Measurements from ENCODE around the gene ATOX1. TPM values are rescaled to one million over a fixed set of nuclear protein-coding genes. Genes with fewer than 3 reads are reported as not detected.

ATOX1 gene
- total RNA-seq, 1 experiment from 2014 or later: 65.6 TPM

- H3K27me3 ChIP-seq (replicated peaks; ENCODE audit: insufficient read depth, low read depth, low read length, poor library complexity): no peaks in the 10 kb centered on the region
- no TSS peak for BruUV-seq (replicated peaks)
- DNase-seq (ENCODE audit: low spot score): peak; percentile 53
- CTCF ChIA-PET: no interaction called here
- TF ChIP-seq EZH2 (IDR thresholded peaks at IDR 0.05; ENCODE audit: borderline replicate concordance, low read depth, low read length, poor library complexity, severe bottlenecking): no peak
- TF ChIP-seq CTCF (conservative IDR thresholded peaks at IDR 0.05; ENCODE audit: low read depth, low read length): no peak
- peaks cover 22% of the 10 kb centered on the region for H3K4me1 ChIP-seq (ENCODE audit: insufficient read depth, low read length, poor library complexity, severe bottlenecking)
- no peaks in the 10 kb centered on the region for H3K36me3 ChIP-seq (ENCODE audit: insufficient read depth, low read length, poor library complexity, severe bottlenecking)
- no peak overlapping the region for H3K4me3 ChIP-seq (ENCODE audit: low read depth, low read length, poor library complexity, severe bottlenecking)
- POLR2A ChIA-PET (ENCODE audit: low non-redundant PET): no interaction called here
- intact Hi-C loops (cut with micrococcal nuclease; ENCODE audit: unreplicated experiment): no loop called here
- H3K27ac ChIP-seq (ENCODE audit: low read depth, low read length, poor library complexity, severe bottlenecking): peak overlapping the region; percentile 28
- H3K9me3 ChIP-seq (ENCODE audit: low read depth, low read length, poor library complexity, severe bottlenecking): no peaks in the 10 kb centered on the region
These were observed 61.9 kb downstream of the ATOX1 start for GRCh38 chr5:151696470-151697061.

- Histone ChIP-seq H3K27ac (ENCODE audit: low read depth, low read length, poor library complexity, severe bottlenecking) (no peak overlapping the region), H3K9me3 (ENCODE audit: low read depth, low read length, poor library complexity, severe bottlenecking) (no peaks in the 10 kb centered on the region), H3K27me3 (replicated peaks; ENCODE audit: insufficient read depth, low read depth, low read length, poor library complexity) (no peaks in the 10 kb centered on the region), H3K4me1 (ENCODE audit: insufficient read depth, low read length, poor library complexity, severe bottlenecking) (peaks cover 22% of the 10 kb centered on the region), H3K36me3 (ENCODE audit: insufficient read depth, low read length, poor library complexity, severe bottlenecking) (no peaks in the 10 kb centered on the region), H3K4me3 (ENCODE audit: low read depth, low read length, poor library complexity, severe bottlenecking) (no peak overlapping the region)
- TF ChIP-seq EZH2 (IDR thresholded peaks at IDR 0.05; ENCODE audit: borderline replicate concordance, low read depth, low read length, poor library complexity, severe bottlenecking) (no peak), CTCF (conservative IDR thresholded peaks at IDR 0.05; ENCODE audit: low read depth, low read length) (no peak)
- POLR2A ChIA-PET (ENCODE audit: low non-redundant PET): no interaction called here
- intact Hi-C loops (cut with micrococcal nuclease; ENCODE audit: unreplicated experiment): no loop called here
- CTCF ChIA-PET: no interaction called here
- BruUV-seq (replicated peaks): no TSS peak
- no peak for DNase-seq (ENCODE audit: low spot score)
These were observed 63.0 kb downstream of the ATOX1 start for GRCh38 chr5:151695464-151695863.

- H3K36me3 ChIP-seq (ENCODE audit: insufficient read depth, low read length, poor library complexity, severe bottlenecking): no peaks in the 10 kb centered on the region
- no peak for DNase-seq (ENCODE audit: low spot score)
- intact Hi-C loops (cut with micrococcal nuclease; ENCODE audit: unreplicated experiment): no loop called here
- TF ChIP-seq CTCF (conservative IDR thresholded peaks at IDR 0.05; ENCODE audit: low read depth, low read length) (no peak), EZH2 (IDR thresholded peaks at IDR 0.05; ENCODE audit: borderline replicate concordance, low read depth, low read length, poor library complexity, severe bottlenecking) (no peak)
- POLR2A ChIA-PET (ENCODE audit: low non-redundant PET): interaction anchor here (0.6 kb wide), 1 partner anchor 10 kb away, joined by 8 read pairs; no protein-coding TSS in a partner anchor
- BruUV-seq (replicated peaks): no TSS peak
- peaks cover 18% of the 10 kb centered on the region for H3K4me1 ChIP-seq (ENCODE audit: insufficient read depth, low read length, poor library complexity, severe bottlenecking)
- no peak overlapping the region for H3K27ac ChIP-seq (ENCODE audit: low read depth, low read length, poor library complexity, severe bottlenecking)
- no peak overlapping the region for H3K4me3 ChIP-seq (ENCODE audit: low read depth, low read length, poor library complexity, severe bottlenecking)
- H3K9me3 ChIP-seq (ENCODE audit: low read depth, low read length, poor library complexity, severe bottlenecking): no peaks in the 10 kb centered on the region
- CTCF ChIA-PET: no interaction called here
- H3K27me3 ChIP-seq (replicated peaks; ENCODE audit: insufficient read depth, low read depth, low read length, poor library complexity): no peaks in the 10 kb centered on the region
These were observed 64.4 kb downstream of the ATOX1 start for GRCh38 chr5:151694035-151694485.

Other genes with a start within 250 kb of the ATOX1 start
- not detected in 2 replicates for gene FAT2, start 167.3 kb downstream of the ATOX1 start, total RNA-seq (2021)
- gene SPARC, start 71.7 kb downstream of the ATOX1 start, total RNA-seq (2021): 268 and 339 TPM in 2 replicates
- gene G3BP1, start 13.3 kb upstream of the ATOX1 start, total RNA-seq (2021): 296 and 317 TPM in 2 replicates
- not detected in 2 replicates for gene GLRA1, start 166.2 kb upstream of the ATOX1 start, total RNA-seq (2021)